ENCODE measurements around the gene METTL27. TPM values are rescaled to one million over a fixed set of nuclear protein-coding genes. Genes with fewer than 3 reads are reported as not detected.

Gene METTL27
- total and polyA plus RNA-seq, 2 experiments from 2014 or later: 10.1 to 11.0 TPM

GRCh38 chr7:73872056-73872908 is 30.0 kb upstream of the METTL27 start:
- no peaks in the 10 kb centered on the region for H3K27me3 ChIP-seq (ENCODE audit: insufficient read depth)
- H3K27me3 Mint-ChIP-seq (ENCODE audit: insufficient read depth, low read depth, poor library complexity): peaks cover 8% of the 10 kb centered on the region
- no peak overlapping the region for H3K4me2 ChIP-seq

More at GRCh38 chr7:73872056-73872908, 30.0 kb upstream of the METTL27 start:
- H3K36me3 Mint-ChIP-seq (ENCODE audit: low read depth): no peaks in the 10 kb centered on the region
- H3K4me1 ChIP-seq (ENCODE audit: insufficient read depth): peaks cover 20% of the 10 kb centered on the region
- DNase-seq (ENCODE audit: low spot score) (no peak), ATAC-seq (no peak)
- no peaks in the 10 kb centered on the region for H3F3A ChIP-seq (replicated peaks; ENCODE audit: low read depth)
- H3K27ac Mint-ChIP-seq: no peak overlapping the region
- no peaks in the 10 kb centered on the region for H3K36me3 ChIP-seq (ENCODE audit: insufficient read depth)
- no peaks in the 10 kb centered on the region for H3K9me2 ChIP-seq (ENCODE audit: insufficient read depth)
- TF ChIP-seq ETS1 (IDR thresholded peaks at IDR 0.05) (no peak), CREB1 (CRISPR knock-in tag; IDR thresholded peaks at IDR 0.05; ENCODE audit: low read depth) (no peak), EZH2 (IDR thresholded peaks at IDR 0.05; ENCODE audit: low read depth, unreplicated experiment) (no peak), ZNF114 (CRISPR knock-in tag; IDR thresholded peaks at IDR 0.05) (no peak), EZH2phosphoT487 (IDR thresholded peaks at IDR 0.05; ENCODE audit: unreplicated experiment) (no peak), POLR2AphosphoS5 (IDR thresholded peaks at IDR 0.05; ENCODE audit: low read depth) (no peak), ZNF331 (CRISPR knock-in tag; IDR thresholded peaks at IDR 0.05; ENCODE audit: low read depth) (no peak), CTCF (conservative IDR thresholded peaks at IDR 0.05; ENCODE audit: low read depth in 2 of 2) (no peak), NANOG (IDR thresholded peaks at IDR 0.05; ENCODE audit: borderline replicate concordance) (no peak), STAT1 (IDR thresholded peaks at IDR 0.05; ENCODE audit: unreplicated experiment) (no peak), ZNF462 (CRISPR knock-in tag; IDR thresholded peaks at IDR 0.05) (no peak), JUNB (IDR thresholded peaks at IDR 0.05; ENCODE audit: unreplicated experiment) (no peak)
- TF ChIP-seq, protein P1, sequence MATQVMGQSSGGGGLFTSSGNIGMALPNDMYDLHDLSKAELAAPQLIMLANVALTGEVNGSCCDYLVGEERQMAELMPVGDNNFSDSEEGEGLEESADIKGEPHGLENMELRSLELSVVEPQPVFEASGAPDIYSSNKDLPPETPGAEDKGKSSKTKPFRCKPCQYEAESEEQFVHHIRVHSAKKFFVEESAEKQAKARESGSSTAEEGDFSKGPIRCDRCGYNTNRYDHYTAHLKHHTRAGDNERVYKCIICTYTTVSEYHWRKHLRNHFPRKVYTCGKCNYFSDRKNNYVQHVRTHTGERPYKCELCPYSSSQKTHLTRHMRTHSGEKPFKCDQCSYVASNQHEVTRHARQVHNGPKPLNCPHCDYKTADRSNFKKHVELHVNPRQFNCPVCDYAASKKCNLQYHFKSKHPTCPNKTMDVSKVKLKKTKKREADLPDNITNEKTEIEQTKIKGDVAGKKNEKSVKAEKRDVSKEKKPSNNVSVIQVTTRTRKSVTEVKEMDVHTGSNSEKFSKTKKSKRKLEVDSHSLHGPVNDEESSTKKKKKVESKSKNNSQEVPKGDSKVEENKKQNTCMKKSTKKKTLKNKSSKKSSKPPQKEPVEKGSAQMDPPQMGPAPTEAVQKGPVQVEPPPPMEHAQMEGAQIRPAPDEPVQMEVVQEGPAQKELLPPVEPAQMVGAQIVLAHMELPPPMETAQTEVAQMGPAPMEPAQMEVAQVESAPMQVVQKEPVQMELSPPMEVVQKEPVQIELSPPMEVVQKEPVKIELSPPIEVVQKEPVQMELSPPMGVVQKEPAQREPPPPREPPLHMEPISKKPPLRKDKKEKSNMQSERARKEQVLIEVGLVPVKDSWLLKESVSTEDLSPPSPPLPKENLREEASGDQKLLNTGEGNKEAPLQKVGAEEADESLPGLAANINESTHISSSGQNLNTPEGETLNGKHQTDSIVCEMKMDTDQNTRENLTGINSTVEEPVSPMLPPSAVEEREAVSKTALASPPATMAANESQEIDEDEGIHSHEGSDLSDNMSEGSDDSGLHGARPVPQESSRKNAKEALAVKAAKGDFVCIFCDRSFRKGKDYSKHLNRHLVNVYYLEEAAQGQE (IDR thresholded peaks at IDR 0.05; ENCODE audit: unreplicated experiment): no peak
- H3K4me3 Mint-ChIP-seq: no peak overlapping the region
- H3K9me3 Mint-ChIP-seq: no peaks in the 10 kb centered on the region
- H3K79me2 ChIP-seq (replicated peaks; ENCODE audit: insufficient read depth): no peaks in the 10 kb centered on the region
- no peak overlapping the region for H3K4me3 ChIP-seq
- H3K4me1 Mint-ChIP-seq: peaks cover 18% of the 10 kb centered on the region
- H4K20me1 ChIP-seq (replicated peaks; ENCODE audit: insufficient read depth): no peaks in the 10 kb centered on the region
- H3K27ac ChIP-seq (ENCODE audit: low read depth): no peak overlapping the region
- H2AFZ ChIP-seq: no peak overlapping the region
